GM13977 (cell line): ENCODE results near the gene FAM200C.

Source experiments
- DNase-seq: peaks from one replicate; pipeline ENCODE4 v3.0.0; 2012; ENCODE audit warnings: low spot score
- CTCF ChIP-seq: IDR thresholded peaks from 2 replicates; pipeline ENCODE4 v1.5.1; 2012; ENCODE audit warnings: mild to moderate bottlenecking, control low read depth; ENCODE audit not compliant: insufficient read depth; ENCODE audit errors: extremely low read depth, missing control alignments
- in situ Hi-C: fragments of 300-500 bp; cut with MboI; formaldehyde crosslinking; loops from one replicate; pipeline ENCODE4 v1.12.0; 2022; ENCODE audit warnings: low sequenced_read_pairs, low pct_unique_long_range_greater_than_20kb, mixed read lengths, inconsistent platforms; ENCODE audit not compliant: unreplicated experiment

Gene FAM200C

DNA sequence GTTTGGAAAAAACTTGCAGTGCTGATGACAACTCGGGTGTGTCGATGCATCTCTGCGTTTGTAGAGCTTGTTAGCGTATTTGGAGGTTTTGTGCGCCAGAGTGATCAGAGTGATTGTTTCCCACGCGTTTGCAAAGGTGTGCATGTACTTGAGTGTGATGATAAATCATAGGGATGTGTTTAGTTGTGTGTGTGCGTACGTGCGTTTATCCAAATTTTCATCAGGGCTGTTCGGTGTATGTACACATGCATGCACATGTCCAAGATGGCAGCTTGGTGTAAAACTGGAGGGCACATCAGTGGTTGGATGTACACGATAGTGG is 29.2 kb downstream of the FAM200C start:
- in situ Hi-C loops = no loop called here
- no peak for DNase-seq
- TF ChIP-seq CTCF = no peak

DNA sequence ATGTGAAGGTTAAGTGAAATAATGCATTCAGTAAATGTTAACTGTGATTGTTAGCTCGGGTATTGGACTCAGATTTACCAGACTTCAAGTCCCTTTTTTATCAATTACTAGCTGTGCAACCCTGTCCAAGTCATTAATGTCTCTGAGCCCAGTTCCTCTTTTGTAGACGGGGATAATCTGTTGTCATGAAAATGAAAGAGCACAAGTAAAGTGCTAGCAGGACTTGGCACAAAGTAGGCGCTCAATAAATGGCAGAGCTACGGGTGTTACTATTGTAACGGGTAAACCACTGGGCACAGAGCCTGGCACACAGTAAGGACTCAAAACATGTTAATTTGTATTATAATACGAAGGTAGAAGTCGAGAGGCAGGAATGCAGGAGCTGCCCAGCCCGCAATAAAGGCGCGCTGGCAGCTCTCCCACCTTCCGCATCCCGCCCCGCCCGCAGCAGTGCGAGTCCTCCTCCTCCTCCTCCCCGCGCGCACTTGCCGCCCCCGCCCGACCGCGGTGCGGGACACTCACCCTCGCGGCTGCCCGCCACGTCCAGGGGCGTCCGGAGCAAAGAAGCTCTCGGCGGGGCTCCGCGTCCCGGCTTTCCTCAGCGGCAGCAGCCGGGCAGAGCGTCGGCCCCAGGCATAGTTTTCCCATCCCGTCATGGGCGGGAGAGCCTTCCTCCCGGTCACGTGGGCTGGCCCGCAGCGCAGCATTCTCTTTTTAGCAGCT is 29.7 kb downstream of the FAM200C start, which contains the start of gene C1QTNF2:
Gene C1QTNF2, minus strand, starts transcription at position 637 of the 723 bp plus-strand sequence. CDS start 15,615 bp downstream, outside the sequence.
- TF ChIP-seq CTCF = no peak
- peak; percentile 30 for DNase-seq
- in situ Hi-C loops = no loop called here

DNA sequence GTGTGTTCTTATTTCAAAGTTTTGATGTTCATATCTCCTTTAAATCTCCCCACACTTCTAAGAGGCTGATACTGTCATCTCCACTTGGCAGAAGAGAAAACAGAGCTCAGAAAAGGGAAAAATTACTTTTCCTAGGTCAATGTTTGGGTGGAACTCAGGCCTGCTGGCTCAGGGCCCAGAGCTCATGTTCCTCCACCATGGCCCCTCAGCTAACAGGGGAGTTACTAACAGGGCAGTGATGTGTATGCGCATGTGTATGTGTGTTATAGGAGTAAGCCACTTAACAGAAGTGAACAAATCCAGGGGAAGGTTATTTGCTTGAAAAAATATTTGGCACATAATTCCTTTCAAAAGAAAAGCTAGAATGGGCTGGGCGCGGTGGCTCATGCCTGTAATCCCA is 32.0 kb downstream of the FAM200C start:
- in situ Hi-C loops = no loop called here
- no peak for DNase-seq
- no peak for TF ChIP-seq CTCF

DNA sequence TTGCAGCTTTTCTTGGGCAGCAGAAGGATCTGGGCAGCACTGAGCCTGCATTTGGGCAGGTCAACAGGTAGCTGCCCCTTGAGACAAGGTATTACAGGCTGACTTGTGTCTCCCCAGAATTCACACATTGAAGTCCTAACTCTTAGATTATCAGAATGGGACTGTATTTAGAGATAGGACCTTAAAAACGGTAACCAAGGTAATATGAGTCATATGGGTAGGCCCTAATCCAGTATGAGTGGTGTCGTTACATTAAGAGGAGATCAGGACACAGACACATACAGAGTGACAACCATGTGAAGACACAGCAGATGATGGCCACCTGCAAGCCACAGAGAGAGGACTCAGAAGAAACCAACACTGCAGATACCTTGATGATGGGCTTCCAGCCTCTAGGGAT is 32.6 kb downstream of the FAM200C start:
- in situ Hi-C loops = no loop called here
- no peak for DNase-seq
- TF ChIP-seq CTCF = no peak

DNA sequence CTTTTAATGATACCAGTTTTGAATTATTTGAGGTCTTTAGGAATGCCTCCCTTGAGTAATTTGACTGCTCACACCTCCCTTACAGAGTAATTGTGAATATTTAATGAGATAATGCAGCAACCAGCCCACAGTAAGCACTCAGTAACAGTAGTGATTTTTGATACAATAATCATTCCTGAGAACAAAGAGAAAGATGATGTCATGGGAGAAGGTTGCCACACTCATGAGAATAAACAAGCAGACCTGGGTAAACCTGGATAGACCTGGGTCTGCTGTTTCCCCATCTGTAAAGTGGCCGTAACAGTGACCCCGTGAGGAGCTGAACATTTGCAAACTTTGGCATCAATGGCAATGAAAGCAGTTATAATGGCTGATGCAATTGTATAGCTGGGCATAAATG is 33.6 kb downstream of the FAM200C start:
- no peak for TF ChIP-seq CTCF
- in situ Hi-C loops = no loop called here
- DNase-seq = no peak

DNA sequence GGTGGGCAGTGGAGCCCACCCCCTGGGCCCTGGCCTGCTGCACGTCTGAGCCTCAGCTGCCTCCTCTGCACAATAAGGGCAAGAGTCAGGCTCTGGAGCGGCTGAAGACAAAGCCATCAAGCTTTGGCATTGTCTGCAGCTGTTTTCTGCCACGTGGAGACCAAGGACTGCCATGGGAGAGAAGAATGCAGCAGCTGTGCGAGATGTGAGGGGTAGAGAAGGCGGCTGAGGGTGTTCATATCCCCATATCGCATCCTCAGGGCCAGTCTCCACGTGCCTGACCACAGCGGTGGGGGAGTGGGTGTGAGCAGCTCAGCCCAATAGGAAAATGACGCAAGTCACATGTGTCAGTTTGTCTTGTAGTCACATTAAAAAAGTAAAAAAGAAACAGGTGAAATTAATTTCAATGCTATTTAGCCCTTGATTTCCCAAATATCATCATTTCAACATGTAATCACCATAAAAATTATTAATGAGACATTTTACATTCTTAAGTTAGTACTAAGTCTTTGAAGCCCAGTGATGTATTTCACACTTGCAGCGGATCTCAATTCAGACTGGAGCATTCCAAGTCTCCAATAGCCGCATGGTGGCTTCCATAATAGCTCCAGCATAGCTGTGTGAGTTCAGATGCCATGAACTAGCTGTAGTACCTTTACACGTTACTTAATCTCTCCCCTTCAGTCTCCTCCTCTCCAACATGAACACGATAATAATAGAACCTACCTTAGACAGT is 36.0 kb downstream of the FAM200C start:
- in situ Hi-C loops = no loop called here
- DNase-seq = no peak
- TF ChIP-seq CTCF = no peak
